Fibroblast of mammary gland (primary cell): ENCODE results near the gene COG1.

Experiments used
- DNase-seq: peaks from one replicate; pipeline ENCODE4 v3.0.0-alpha.2; 2010; ENCODE audit warnings: low read depth
- H3K4me3 ChIP-seq: 2 replicates; pipeline ENCODE4 v1.5.1; 2011; ENCODE audit warnings: low read depth, mild to moderate bottlenecking, low read length, moderate library complexity; ENCODE audit not compliant: control insufficient read depth
- TF ChIP-seq, protein P1 (sequence below): conservative IDR thresholded peaks from 2 replicates; pipeline ENCODE4 v1.5.1; 2011; ENCODE audit warnings: low read depth, low read length, inconsistent platforms; ENCODE audit not compliant: control insufficient read depth, insufficient read depth

Gene COG1

DNA sequence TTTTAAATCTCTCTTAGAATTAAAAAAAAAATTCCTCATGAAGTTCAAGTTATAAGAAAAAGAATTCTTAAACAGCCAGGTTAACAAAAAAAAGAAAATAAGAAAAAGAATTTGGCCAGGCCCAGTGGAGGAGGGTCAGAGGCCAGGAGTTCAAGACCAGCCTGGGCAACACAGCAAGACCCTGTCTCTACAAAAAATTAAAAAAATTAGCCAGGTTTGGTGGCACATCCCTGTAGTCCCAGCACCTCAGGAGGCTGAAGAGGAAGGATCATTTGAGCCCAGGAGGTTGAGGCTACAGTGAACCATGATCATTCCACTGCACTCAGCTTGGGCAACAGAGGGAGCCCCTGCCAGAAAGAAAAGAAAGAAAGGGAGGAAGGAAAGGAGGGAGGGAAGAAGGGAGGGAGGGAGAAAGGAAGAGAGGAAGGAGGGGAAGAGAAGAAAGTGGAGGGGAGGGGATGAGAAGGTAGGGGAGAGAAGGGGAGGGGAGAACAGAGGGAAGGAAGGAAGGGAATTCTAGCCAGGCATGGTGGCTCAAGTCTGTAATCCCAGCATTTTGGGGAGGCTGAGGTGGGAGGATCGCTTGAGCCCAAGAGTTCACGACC lies 30.9 kb downstream of the COG1 start:
- DNase-seq = no peak
- no peak overlapping the region for H3K4me3 ChIP-seq
- TF ChIP-seq, protein P1, sequence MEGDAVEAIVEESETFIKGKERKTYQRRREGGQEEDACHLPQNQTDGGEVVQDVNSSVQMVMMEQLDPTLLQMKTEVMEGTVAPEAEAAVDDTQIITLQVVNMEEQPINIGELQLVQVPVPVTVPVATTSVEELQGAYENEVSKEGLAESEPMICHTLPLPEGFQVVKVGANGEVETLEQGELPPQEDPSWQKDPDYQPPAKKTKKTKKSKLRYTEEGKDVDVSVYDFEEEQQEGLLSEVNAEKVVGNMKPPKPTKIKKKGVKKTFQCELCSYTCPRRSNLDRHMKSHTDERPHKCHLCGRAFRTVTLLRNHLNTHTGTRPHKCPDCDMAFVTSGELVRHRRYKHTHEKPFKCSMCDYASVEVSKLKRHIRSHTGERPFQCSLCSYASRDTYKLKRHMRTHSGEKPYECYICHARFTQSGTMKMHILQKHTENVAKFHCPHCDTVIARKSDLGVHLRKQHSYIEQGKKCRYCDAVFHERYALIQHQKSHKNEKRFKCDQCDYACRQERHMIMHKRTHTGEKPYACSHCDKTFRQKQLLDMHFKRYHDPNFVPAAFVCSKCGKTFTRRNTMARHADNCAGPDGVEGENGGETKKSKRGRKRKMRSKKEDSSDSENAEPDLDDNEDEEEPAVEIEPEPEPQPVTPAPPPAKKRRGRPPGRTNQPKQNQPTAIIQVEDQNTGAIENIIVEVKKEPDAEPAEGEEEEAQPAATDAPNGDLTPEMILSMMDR = no peak

DNA sequence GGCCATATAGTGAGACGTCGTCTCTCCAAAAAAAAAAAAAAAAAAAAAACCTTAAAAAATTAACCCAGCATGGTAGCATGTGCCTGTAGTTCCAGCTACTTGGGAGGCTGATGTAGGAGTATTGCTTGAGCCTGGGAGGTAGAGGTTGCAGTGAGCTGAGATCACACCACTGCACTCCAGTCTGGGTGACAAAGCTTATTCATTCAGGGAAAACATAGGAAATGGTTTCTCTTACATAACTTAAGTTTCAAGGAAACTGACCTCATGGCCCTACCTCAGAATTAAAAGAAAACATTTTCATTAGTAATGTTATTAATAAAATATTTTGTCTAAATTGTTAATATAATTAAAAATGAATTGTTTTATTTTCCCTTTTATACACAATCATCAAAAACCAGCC lies 31.4 kb downstream of the COG1 start:
- no peak for DNase-seq
- TF ChIP-seq, protein P1 = no peak
- H3K4me3 ChIP-seq = no peak overlapping the region

DNA sequence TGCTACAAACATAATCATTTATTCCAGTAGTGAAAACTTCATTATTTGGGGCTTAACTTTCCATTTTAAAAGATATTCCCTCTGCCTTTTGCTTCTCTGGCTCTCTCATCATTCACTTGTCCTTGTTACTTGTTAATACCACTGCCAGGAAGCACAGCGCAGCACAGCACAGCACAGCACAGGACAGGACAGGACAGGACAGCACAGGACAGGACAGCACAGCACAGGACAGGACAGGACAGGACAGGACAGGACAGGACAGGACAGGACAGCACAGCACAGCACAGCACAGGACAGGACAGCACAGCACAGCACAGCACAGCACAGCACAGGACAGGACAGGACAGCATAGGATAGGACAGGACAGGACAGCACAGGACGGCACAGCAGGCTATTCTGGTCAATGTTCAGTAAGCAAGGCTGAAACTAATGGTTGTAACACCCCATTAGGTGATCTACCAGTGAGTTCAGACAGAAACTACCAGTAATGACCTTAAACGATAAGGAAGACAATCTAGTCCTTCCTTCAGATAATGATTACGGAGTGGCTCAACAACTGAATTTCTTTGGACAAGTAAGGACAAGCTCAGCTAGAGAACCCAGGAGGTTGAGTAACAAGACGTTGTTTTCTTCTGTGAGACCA lies 31.9 kb downstream of the COG1 start:
- TF ChIP-seq, protein P1 = no peak
- no peak for DNase-seq
- no peak overlapping the region for H3K4me3 ChIP-seq

DNA sequence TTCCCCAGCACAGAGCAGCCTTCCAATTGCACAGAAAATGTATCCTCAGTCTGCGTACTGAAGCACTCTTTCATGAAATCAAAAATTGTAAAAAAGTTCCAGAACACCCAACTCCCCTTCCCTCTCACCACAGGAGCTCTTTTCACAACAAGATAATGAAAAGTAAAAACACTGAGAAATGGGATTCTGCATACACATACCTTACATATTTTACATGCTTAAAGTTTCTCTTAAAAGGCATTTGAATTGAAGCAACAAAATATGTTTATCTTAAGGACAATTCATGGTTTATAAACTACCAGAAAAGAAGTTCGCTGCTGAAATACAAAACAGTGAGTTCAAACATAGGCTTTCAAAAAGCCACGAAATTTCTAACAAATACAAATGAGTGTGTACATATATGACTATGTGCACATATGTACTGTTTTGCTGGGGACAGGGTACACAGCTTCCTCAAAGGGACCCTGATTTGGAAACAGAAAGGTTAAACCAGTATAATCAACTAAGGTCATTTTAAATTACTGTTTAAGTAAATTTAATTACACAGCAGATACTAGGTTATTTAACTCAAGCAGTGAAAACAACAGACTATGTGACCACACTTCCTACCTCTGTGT lies 33.8 kb downstream of the COG1 start:
- TF ChIP-seq, protein P1 = no peak

DNA sequence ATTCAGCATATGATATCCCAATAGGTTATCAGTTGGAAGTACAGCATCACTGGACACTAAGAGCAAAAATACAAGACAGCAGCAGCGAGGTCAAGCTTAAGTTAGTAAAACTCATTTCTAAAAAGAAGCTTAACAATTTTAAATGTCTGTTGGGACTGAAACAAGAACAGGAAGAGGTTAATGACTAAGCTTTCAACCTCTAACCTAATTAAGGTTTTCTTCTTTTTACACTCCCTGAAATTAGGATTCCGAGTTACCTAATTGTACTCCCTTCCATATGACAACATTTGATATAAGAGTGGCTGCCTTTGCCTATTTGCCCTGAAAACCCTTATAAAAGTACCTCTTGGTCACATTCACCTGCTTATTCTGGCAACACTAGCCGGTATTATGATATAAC lies 34.5 kb downstream of the COG1 start:
- TF ChIP-seq, protein P1 = no peak

More for the DNA sequence above, 33.8 kb downstream of the COG1 start:
- DNase-seq = no peak
- no peak overlapping the region for H3K4me3 ChIP-seq

DNA sequence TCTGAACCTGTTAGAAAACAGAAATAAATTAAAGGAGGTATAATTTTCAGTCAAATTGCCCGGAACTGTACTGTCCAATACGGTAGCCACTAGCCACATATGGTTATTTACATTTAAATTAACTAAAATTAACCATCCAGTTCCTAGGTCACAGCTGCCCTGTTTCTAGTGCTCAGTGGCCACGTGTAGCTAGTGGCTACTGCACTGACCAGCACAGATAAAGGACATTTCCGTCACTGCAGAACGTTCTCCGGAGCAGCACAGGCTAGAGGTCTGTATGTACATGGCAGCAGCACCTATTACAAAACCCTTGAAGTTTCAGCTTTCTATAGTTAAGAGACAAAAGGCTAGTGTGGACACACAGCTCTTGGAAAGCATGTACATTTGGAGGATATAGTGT lies 35.1 kb downstream of the COG1 start:
- H3K4me3 ChIP-seq = no peak overlapping the region
- DNase-seq = no peak
- TF ChIP-seq, protein P1 = no peak

More for the DNA sequence above, 34.5 kb downstream of the COG1 start:
- no peak overlapping the region for H3K4me3 ChIP-seq
- DNase-seq = no peak
